ENCODE data around the gene RBM20.

RBM20 gene

GRCh38 chr10:110671788-110672579, 27.8 kb downstream of the RBM20 start:
- peak; percentile 85 for DNase-seq
- H3K27ac ChIP-seq (ENCODE audit: low read length), result no peak overlapping the region; the same call in 1 of the 2 replicates
- H3K9me3 ChIP-seq (replicated peaks; ENCODE audit: insufficient read depth, low read length), result no peaks in the 10 kb centered on the region

GRCh38 chr10:110672580-110672919, 28.4 kb downstream of the RBM20 start:
- no peaks in the 10 kb centered on the region for H3K27me3 ChIP-seq (replicated peaks; ENCODE audit: insufficient read depth, low read length)
- peak overlapping the region; percentile 81 for H3K4me3 ChIP-seq (ENCODE audit: low read length)
- TF ChIP-seq EZH2phosphoT487 (IDR thresholded peaks at IDR 0.05; ENCODE audit: low read length), result no peak
- TF ChIP-seq EZH2 (optimal IDR thresholded peaks at IDR 0.05; ENCODE audit: low read depth, low read length), result no peak
- TF ChIP-seq, protein P1, sequence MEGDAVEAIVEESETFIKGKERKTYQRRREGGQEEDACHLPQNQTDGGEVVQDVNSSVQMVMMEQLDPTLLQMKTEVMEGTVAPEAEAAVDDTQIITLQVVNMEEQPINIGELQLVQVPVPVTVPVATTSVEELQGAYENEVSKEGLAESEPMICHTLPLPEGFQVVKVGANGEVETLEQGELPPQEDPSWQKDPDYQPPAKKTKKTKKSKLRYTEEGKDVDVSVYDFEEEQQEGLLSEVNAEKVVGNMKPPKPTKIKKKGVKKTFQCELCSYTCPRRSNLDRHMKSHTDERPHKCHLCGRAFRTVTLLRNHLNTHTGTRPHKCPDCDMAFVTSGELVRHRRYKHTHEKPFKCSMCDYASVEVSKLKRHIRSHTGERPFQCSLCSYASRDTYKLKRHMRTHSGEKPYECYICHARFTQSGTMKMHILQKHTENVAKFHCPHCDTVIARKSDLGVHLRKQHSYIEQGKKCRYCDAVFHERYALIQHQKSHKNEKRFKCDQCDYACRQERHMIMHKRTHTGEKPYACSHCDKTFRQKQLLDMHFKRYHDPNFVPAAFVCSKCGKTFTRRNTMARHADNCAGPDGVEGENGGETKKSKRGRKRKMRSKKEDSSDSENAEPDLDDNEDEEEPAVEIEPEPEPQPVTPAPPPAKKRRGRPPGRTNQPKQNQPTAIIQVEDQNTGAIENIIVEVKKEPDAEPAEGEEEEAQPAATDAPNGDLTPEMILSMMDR (IDR thresholded peaks at IDR 0.05; ENCODE audit: low read length), result no peak
- no peaks in the 10 kb centered on the region for H3K4me1 ChIP-seq (ENCODE audit: low read length)
- no peak overlapping the region for H3K27ac ChIP-seq (ENCODE audit: low read length)
- H3K9me3 ChIP-seq (replicated peaks; ENCODE audit: insufficient read depth, low read length), result no peaks in the 10 kb centered on the region
- H3K4me2 ChIP-seq (ENCODE audit: low read depth, low read length), result peak overlapping the region; percentile 97
- no peaks in the 10 kb centered on the region for H3F3A ChIP-seq (ENCODE audit: insufficient read depth, low read length)
- no peaks in the 10 kb centered on the region for H3K9me2 ChIP-seq (replicated peaks; ENCODE audit: insufficient read depth, low read length)
- H3K9ac ChIP-seq (ENCODE audit: low read length), result peak overlapping the region; percentile 64
- H3K79me2 ChIP-seq (ENCODE audit: low read length), result no peaks in the 10 kb centered on the region
- DNase-seq, result no peak
- peak overlapping the region; percentile 86 for H2AFZ ChIP-seq (ENCODE audit: low read length)
- no peaks in the 10 kb centered on the region for H3K36me3 ChIP-seq (replicated peaks; ENCODE audit: insufficient read depth, low read length)
- H4K20me1 ChIP-seq (ENCODE audit: insufficient read depth, low read length), result no peaks in the 10 kb centered on the region

More at GRCh38 chr10:110671788-110672579, 27.8 kb downstream of the RBM20 start:
- no peaks in the 10 kb centered on the region for H3K27me3 ChIP-seq (replicated peaks; ENCODE audit: insufficient read depth, low read length)
- H3K36me3 ChIP-seq (replicated peaks; ENCODE audit: insufficient read depth, low read length), result no peaks in the 10 kb centered on the region
- H3F3A ChIP-seq (ENCODE audit: insufficient read depth, low read length), result no peaks in the 10 kb centered on the region
- peak overlapping the region; percentile 86 for H2AFZ ChIP-seq (ENCODE audit: low read length)
- H3K79me2 ChIP-seq (ENCODE audit: low read length), result no peaks in the 10 kb centered on the region
- no peaks in the 10 kb centered on the region for H4K20me1 ChIP-seq (ENCODE audit: insufficient read depth, low read length)
- H3K4me3 ChIP-seq (ENCODE audit: low read length), result peak overlapping the region; percentile 81
- no peaks in the 10 kb centered on the region for H3K4me1 ChIP-seq (ENCODE audit: low read length)
- no peaks in the 10 kb centered on the region for H3K9me2 ChIP-seq (replicated peaks; ENCODE audit: insufficient read depth, low read length)
- H3K9ac ChIP-seq (ENCODE audit: low read length), result peak overlapping the region; percentile 64
- TF ChIP-seq EZH2phosphoT487 (IDR thresholded peaks at IDR 0.05; ENCODE audit: low read length), result no peak
- TF ChIP-seq, protein P1 (IDR thresholded peaks at IDR 0.05; ENCODE audit: low read length), result peak; percentile 93
- peak overlapping the region; percentile 97 for H3K4me2 ChIP-seq (ENCODE audit: low read depth, low read length)

DNA sequence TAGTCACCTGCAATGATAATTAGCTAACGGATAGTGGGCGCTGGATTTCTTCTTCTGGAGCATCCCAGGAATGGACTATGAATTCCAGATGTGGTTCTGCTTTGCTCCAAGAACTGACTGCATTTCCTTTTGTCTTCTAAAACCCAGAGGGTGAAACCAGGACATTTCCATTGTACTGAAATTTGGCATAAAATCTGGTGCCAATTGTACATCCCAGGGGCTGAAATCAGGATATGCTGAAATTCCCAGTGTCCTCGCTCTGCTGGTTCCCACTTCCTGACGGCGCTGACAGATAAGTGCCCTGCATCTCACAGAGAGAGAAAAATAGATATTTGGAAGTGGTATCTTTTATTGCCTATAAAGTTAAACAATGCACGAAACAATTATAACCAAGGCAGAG, 31.9 kb downstream of the RBM20 start:
- H3K27me3 ChIP-seq (replicated peaks; ENCODE audit: insufficient read depth, low read length), result no peaks in the 10 kb centered on the region

More for the DNA sequence above, 31.9 kb downstream of the RBM20 start:
- Histone ChIP-seq H3K4me3 (ENCODE audit: low read length) (no peak overlapping the region), H3K27ac (ENCODE audit: low read length) (no peak overlapping the region), H2AFZ (ENCODE audit: low read length) (no peak overlapping the region), H3K9me2 (replicated peaks; ENCODE audit: insufficient read depth, low read length) (no peaks in the 10 kb centered on the region), H3K4me1 (ENCODE audit: low read length) (no peaks in the 10 kb centered on the region), H4K20me1 (ENCODE audit: insufficient read depth, low read length) (no peaks in the 10 kb centered on the region), H3K36me3 (replicated peaks; ENCODE audit: insufficient read depth, low read length) (no peaks in the 10 kb centered on the region), H3K4me2 (ENCODE audit: low read depth, low read length) (no peak overlapping the region), H3F3A (ENCODE audit: insufficient read depth, low read length) (no peaks in the 10 kb centered on the region), H3K79me2 (ENCODE audit: low read length) (no peaks in the 10 kb centered on the region), H3K9me3 (replicated peaks; ENCODE audit: insufficient read depth, low read length) (no peaks in the 10 kb centered on the region), H3K9ac (ENCODE audit: low read length) (no peak overlapping the region)
- TF ChIP-seq EZH2phosphoT487 (IDR thresholded peaks at IDR 0.05; ENCODE audit: low read length), result no peak
- TF ChIP-seq EZH2 (optimal IDR thresholded peaks at IDR 0.05; ENCODE audit: low read depth, low read length), result no peak
- TF ChIP-seq, protein P1 (IDR thresholded peaks at IDR 0.05; ENCODE audit: low read length), result no peak
- DNase-seq, result no peak

Measured in MM.1S (cell line).